Activated T-helper 9 cell treated with anti-CD3 and anti-CD28 coated beads, Interleukin-2, amount 50 U/mL, for 16 hours (primary cell): Measurements from ENCODE around the gene CNTN6.

Experiments used
- DNase-seq: peaks from one replicate; pipeline ENCODE4 v3.0.0-alpha.2; 2020; ENCODE audit warnings: low read depth

CNTN6 gene

GRCh38 chr3:1092771-1093170, at the start of gene CNTN6:
Gene CNTN6, plus strand, starts transcription at chr3:1093024. Its CDS starts 54,985 bp downstream, at chr3:1148009.
- no peak for DNase-seq

DNA sequence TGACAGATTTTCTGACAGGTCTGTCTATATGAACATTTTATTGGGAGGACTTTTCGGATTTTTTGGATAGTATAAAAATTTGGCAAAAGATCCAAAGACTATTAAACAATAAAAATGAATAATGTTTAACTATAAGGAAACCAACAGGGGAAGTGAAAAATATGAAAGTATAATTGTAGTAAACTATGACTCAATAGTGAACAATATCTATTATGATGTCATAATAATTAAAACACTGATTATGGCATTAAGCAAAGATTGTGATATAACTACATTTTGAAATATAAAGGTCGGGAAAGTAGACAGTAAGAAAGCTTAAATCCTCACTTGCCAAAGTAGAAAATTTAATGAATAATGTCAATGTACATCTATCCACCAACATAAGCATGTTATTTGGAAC, 44.3 kb upstream of the CNTN6 start:
- DNase-seq: no peak

DNA sequence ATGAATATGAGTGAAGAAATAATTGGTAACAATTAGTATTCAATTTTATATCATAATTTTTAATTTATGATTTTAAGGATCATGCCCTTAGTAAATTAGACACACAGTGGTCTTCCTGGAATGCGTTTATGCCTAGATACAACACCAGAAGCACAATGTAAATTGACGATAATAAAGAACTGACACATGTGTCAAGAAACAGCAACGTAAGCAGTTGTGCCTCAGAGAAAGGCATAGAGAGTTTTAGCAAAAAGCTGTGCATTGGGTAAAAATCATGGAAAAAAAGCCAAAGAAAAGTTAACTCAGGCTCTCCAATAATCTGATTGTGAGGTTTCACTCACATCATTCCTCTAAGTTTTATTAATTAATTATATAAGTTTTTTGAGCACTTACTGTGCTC, 37.0 kb upstream of the CNTN6 start:
- no peak for DNase-seq

DNA sequence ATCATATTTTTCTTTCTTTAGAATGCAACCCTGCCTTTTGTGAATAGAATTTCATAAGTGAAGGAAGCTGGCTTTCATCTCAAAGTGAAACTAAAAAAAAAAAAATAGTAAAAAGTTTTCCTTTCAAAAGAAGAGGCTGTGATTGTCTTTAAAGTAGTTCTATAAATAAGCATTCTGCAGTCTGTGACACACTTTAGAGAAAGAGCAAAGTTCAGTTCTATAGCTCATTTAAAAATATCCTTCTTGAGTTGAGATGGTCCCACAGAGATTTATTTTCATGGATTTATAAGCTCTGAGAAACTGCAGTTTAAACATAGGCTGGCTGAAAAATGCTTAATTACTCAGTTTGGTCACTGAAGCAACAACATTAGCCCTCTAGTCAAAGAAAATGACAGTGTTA, 36.1 kb upstream of the CNTN6 start:
- no peak for DNase-seq

DNA sequence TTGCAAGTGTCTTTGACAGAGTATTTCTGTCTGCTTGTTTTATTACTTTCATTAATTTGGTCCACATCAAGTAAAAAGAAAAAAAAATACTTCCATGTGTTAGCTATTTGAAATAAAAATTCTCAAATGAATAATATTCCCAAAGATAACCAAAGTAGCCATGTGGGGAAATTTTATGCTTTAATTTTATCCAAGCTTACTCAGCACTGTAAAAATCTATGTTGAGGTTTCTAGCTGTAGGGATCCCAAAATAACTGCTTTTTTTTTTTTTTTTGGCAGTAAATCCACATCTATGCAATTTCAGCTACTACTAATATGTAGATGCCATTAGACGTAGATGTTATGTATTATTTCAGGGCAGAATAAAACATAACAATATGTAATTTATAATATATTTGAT, 35.4 kb upstream of the CNTN6 start:
- no peak for DNase-seq

DNA sequence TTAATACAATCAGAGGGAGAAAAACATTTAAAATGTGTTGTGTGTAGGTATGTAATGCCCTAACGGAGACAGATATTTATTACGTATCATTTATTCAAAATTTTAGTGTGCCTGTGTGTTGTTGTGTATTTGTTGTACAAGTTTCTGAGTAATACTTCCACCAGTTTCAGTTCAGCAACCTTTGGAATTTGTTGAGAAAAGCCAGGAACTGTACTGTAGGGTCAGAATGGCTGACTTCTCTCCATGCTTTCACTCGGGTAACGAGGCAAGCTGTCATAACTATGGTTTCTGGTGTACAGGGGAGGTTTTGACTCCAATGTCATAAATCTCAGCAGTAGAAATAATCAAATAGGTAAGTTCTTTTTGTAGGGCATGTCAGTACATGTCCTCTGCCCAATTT, 23.8 kb upstream of the CNTN6 start:
- no peak for DNase-seq

GRCh38 chr3:1072041-1072440, 20.8 kb upstream of the CNTN6 start:
- DNase-seq: no peak

DNA sequence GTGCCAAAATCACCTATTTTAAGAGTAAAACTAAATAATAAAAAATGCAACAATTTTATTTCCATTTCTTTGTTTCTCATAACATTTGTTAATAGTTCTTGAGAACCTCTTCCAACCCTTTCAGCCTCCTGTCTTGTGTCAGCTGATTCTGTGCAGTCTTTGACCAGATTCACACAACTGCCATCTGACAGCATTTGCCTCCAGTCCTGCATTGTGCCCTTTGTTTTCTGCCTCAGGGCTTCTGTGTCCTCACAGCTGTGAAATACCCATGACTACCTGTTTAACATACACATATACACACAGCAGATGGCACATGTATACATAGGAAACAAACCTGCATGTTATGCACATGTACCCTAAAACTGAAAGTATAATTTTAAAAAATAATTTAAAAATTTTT, 13.2 kb upstream of the CNTN6 start:
- DNase-seq: no peak

- no peak for DNase-seq
These were observed 10.7 kb upstream of the CNTN6 start for GRCh38 chr3:1082108-1082507.

GRCh38 chr3:1087066-1087560, 5.7 kb upstream of the CNTN6 start:
- DNase-seq: no peak

DNA sequence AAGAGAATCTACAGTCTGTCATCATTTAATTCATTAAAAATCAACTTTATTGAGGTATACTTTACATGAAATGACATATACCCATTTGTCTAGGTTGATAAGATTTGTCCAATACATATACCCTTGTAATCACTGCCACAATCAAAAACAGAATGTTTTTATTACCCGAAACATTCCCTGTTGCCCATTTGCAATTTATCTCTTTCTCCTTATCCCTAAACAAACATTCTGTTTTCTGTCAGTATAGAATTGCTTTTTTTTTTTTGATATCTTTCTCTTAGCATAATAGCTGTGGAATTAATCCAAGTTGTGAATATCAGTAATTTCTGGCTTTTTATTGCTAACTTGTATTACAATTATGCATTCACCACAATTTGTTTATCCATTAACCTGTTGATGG, 4.3 kb upstream of the CNTN6 start:
- DNase-seq: no peak

DNA sequence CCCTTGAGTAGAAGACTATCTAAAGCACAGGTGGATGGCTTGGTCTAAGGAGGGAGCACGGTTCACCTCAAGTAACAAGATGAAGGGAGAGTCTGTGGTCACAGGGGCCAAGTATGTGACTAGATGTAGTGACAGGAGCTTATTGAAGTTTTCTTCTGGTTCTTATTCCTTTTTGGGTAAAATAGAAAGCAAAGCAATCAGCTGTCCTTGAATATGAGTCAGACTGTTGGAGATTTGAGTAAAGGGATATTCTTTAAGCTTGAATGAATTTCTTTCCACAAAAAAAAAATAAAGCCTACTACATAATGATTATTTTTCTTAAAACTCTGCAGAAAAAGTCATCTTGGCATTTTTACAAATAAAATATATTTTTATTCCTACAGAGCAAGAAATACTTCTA, 1.5 kb upstream of the CNTN6 start:
- no peak for DNase-seq

- no peak for DNase-seq
These were observed 763 bp upstream of the CNTN6 start for GRCh38 chr3:1092061-1092460.

DNA sequence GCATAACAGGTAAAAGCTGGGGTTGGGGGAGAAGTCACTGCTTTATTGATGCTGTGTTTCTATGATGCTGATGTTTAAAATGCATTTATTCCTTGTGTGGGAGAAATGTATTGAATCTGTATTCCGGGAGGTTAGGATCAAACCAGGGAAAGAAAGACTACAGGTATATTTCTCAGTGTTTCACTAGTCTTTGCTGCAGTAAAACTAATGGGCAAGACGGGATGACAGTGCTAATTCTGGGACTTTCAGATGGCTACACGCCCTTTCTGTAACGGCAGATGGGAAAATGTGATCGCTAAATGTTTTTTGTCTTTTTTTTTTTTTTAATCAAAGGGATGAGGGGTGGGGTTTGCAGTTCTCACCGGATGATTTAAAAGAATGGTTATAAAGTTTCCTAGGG, 393 bp downstream of the CNTN6 start:
- no peak for DNase-seq

DNA sequence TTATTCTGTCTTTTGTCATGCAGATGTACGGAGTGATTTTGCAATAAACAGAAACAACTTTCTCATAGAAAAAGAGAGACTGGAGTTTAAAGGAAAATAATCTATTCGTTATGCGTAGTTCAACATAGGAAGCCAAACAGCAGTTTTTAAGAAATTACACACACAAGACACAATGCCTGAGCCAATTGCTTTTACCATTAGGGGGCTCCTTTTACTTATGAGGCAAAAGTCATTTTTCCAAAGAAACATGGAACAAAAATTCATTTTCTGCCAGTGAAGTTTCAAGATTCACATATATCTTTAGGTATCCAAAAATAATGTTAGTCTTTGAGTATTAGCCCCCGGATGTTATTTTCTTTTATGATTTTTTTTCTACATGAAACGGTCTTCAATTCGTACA, 10.7 kb downstream of the CNTN6 start:
- no peak for DNase-seq

GRCh38 chr3:1117843-1118473, 25.1 kb downstream of the CNTN6 start:
- DNase-seq: no peak

DNA sequence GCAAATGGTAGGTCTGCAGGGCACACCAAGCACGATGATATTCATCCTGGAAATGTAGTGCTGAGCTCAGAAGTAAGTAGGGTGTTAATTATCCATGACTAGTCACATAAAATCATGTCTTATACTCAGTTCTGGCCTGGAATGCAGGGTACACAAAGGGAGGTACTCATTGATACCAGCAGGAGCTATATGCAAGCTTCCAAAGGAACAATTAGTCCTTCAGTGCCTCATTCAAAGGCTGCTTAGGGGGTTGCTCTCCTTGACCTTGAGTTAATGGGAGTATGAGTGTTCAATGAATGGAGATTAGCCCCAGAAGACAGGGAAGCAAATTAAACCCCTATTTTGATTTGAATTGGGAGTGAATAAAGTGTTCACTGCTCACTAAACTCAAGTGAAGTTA, 38.3 kb downstream of the CNTN6 start:
- no peak for DNase-seq

GRCh38 chr3:1135194-1135593, 42.4 kb downstream of the CNTN6 start:
- no peak for DNase-seq

- DNase-seq: no peak
These were observed 45.2 kb downstream of the CNTN6 start for GRCh38 chr3:1138036-1138435.

GRCh38 chr3:1139071-1139470, 46.2 kb downstream of the CNTN6 start:
- DNase-seq: no peak

- DNase-seq: no peak
These were observed 54.5 kb downstream of the CNTN6 start for GRCh38 chr3:1147326-1147725.

DNA sequence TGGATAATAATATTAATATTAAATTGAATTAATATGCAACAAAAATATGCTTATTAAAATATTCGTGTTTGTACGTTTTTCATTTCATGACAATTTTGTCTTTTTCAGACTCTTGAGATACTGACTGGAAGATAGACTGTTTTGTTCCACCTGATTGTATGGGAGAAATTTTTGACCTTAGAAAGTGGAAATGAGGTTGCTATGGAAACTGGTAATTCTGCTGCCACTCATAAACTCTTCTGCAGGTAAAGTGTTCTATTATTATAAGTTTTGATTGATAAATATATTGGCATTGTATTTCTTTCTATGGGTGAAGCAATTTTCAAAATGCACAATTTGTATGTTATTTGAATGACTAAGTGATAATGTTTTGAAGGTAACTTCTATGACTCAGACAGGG, 55.0 kb downstream of the CNTN6 start:
- no peak for DNase-seq

DNA sequence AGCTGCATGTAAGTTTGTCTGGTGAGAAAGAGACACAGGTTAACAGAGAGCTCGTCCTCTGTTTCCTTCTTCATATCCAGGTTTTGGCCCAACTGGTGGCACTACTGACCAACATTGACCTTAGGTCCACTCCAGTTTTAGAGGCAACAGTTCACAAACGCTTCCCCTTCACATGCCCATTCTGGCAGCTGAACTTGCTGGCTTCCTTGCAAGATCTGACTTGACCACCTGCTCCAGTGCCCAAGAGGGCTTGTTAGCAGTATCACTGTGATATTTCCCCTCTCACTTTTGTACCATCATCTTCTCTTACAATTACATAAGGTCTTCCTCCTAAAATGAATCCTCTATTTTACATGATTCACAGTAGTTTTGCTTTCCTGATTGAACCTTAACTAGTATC, 71.3 kb downstream of the CNTN6 start:
- no peak for DNase-seq

- DNase-seq: no peak
These were observed 78.5 kb downstream of the CNTN6 start for GRCh38 chr3:1171320-1171719.

DNA sequence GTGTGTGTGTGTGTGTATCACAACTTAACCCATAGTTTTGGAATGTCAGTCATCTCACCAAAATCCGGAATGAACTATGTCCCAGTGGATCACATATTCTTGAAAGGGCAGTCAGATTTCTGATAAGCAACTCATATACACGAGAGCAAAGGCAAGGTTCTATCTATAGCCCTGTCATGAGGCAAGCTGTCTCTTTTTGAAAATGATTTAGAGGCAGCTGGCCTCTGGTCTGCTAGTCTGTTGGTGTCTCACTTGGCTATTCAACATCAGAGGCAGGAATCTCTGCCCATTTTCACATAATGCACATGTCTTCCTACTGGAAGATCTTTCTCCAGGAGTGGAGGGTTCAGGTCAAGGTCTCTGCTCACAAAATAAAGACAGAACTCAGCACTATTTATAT, 79.8 kb downstream of the CNTN6 start:
- no peak for DNase-seq
